Right lobe of liver (tissue), 6 donors: ENCODE measurements around the gene TOR1B. TPM values are rescaled to one million over a fixed set of nuclear protein-coding genes. Genes with fewer than 3 reads are reported as not detected.

ENCODE experiments used
- ATAC-seq, 4 donors: fragments of 200-7000 bp; cut with Tn5 transposase; one replicate each; pipeline ENCODE4 v1.9.1; 2020; ENCODE audit warnings: mild to moderate bottlenecking in 4 of 4, moderate library complexity in 4 of 4
- DNase-seq, 3 donors: peaks; one replicate each; pipeline ENCODE4 v3.0.0-alpha.2; 2020
- H3K27ac ChIP-seq, 3 donors: fragments of 200-600 bp; one replicate each; pipeline ENCODE4 v1.8.0; 2022
- H3K27me3 ChIP-seq, 2 donors: fragments of 200-600 bp; one replicate each; pipeline ENCODE4 v1.8.0; 2022
- H3K36me3 ChIP-seq, 4 donors: fragments of 200-600 bp; sonication (generic) in 1 of 4; one replicate each; pipeline versions ENCODE4 v1.5.1 to v1.8.0; 2017 to 2022; ENCODE audit warnings: control low read depth in 1 of 4
- H3K4me1 ChIP-seq, 4 donors: fragments of 200-600 bp; sonication (generic) in 1 of 4; one replicate each; pipeline versions ENCODE4 v1.5.1 to v1.8.0; 2017 to 2022; ENCODE audit warnings: control low read depth in 1 of 4
- H3K4me3 ChIP-seq, 3 donors: fragments of 200-600 bp; one replicate each; pipeline ENCODE4 v1.8.0; 2022
- H3K9me3 ChIP-seq, 4 donors: fragments of 200-600 bp; sonication (generic) in 1 of 4; one replicate each; pipeline versions ENCODE4 v1.5.1 to v1.8.0; 2017 to 2022; ENCODE audit warnings: control low read depth in 1 of 4
- POLR2A ChIP-seq: fragments of 450-650 bp; IDR thresholded peaks from one replicate; pipeline ENCODE4 v1.6.1; 2017; ENCODE audit warnings: antibody characterized with exemption, mild to moderate bottlenecking
- WGBS: methylation state at CpG from one replicate; pipeline ENCODE4 v1.1.6; 2018; ENCODE audit warnings: low coverage, low lambda C conversion rate; ENCODE audit not compliant: insufficient coverage; ENCODE audit errors: missing lambda C conversion rate; 5-methylcytosine and 5-hydroxymethylcytosine counted together
- intact Hi-C, 2 donors: fragments of 100-400 bp; cut with DNase I; formaldehyde crosslinking; loops; one replicate each; pipeline versions ENCODE4 v1.11.2 to v1.14.1; 2022
- total RNA-seq, 6 experiments: library from RNA; depleted of rRNA in 2 of 6; stranded (reverse); fragments of >200 nt in 2 of 6; fragmentation: NEBNext Ultra II Directional in 3 of 6; extraction: Animal tissue kit (Norgen Biotek cat#: 25700) in 3 of 6; gene quantifications; one replicate each; pipeline versions ENCODE4 v1.1.0 to v1.2.4, GENCODE V29; 2016 to 2023
- TF ChIP-seq, protein P1 (sequence below), 4 donors: fragments of 200-600 bp in 3 of 4; fragments of 450-650 bp in 1 of 4; IDR thresholded peaks; one replicate each; pipeline versions ENCODE4 v1.5.1 to v1.8.0; 2016 to 2022; ENCODE audit warnings: antibody characterized with exemption in 4 of 4, mild to moderate bottlenecking in 2 of 4
- donor health status: DM: no; HTN: yes; CAD: no.
- donor health status: DM: no; HTN: no; CAD: no.
- donor health status: DM: no; HTN: no; CAD: no.
- donor health status: DM: no; HTN: yes; CAD: no.
- donor health status: DM: no; HTN: yes; CAD: no.

Gene TOR1B
- total RNA-seq, 6 experiments from 2014 or later: 16.1 to 30.7 (median 18.9) TPM

DNA sequence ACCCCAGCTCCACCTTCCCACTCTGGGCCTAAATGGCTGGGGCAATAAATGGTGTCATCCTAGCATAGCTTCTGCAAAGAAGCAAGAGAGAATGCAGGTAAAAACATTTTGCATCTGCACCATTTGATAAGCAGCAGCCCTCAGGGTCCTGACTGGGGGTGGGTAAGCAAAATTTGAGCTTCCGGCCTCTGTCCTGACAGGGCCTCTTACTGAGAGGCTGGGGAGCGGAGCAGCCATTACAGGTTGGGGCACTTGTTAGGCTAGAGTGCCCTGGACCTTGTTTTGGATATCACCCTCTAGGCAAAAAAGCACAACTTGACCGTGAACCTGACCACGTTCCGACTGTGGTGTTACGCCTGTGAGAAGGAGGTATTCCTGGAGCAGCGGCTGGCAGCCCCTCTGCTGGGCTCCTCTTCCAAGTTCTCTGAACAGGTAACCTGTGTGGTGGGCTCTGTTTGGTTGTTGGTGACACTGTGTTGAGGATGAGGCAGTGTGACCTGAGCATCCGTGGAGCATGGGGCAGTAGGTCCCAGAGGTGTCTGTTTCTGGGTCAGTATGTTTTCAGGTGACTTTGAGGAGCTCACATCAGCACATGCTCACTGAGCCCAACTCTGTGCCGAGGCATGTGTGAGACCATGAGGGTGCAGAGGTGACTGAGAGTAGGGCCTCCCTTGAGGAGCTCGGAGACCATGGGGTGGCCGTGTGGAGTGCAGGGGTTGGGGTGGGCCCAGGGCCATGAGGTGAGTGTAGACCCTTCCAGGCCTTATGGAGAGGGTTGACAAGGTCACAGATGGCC is 55.4 kb downstream of the TOR1B start:
- TF ChIP-seq, protein P1, sequence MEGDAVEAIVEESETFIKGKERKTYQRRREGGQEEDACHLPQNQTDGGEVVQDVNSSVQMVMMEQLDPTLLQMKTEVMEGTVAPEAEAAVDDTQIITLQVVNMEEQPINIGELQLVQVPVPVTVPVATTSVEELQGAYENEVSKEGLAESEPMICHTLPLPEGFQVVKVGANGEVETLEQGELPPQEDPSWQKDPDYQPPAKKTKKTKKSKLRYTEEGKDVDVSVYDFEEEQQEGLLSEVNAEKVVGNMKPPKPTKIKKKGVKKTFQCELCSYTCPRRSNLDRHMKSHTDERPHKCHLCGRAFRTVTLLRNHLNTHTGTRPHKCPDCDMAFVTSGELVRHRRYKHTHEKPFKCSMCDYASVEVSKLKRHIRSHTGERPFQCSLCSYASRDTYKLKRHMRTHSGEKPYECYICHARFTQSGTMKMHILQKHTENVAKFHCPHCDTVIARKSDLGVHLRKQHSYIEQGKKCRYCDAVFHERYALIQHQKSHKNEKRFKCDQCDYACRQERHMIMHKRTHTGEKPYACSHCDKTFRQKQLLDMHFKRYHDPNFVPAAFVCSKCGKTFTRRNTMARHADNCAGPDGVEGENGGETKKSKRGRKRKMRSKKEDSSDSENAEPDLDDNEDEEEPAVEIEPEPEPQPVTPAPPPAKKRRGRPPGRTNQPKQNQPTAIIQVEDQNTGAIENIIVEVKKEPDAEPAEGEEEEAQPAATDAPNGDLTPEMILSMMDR (IDR thresholded peaks at IDR 0.05): no peak
- TF ChIP-seq POLR2A: no peak
- Histone ChIP-seq H3K9me3 (no peaks in the 10 kb centered on the region), H3K4me3 (no peak overlapping the region), H3K4me1 (no peaks in the 10 kb centered on the region), H3K36me3 (peaks cover 0 to 34% (median 2%) of the 10 kb centered on the region in 4 donors), H3K27ac (no peak overlapping the region), H3K27me3 (no peaks in the 10 kb centered on the region)
- WGBS: 63% methylated on average over 4 of the region's 11 CpGs
- no peak for DNase-seq
- no peak for ATAC-seq
- intact Hi-C loops: no loop called here

Other genes starting within 250 kb of the TOR1B start
- not detected for gene C9orf50, start 182.1 kb upstream of the TOR1B start, total RNA-seq
- gene NTMT1, start 177.0 kb upstream of the TOR1B start, total RNA-seq: 10 to 100 TPM; 15.6 to 28.3 (median 20.7) TPM
- 1 to 10 TPM; 4.5 to 9.5 (median 5.4) TPM for gene ASB6, start 161.0 kb upstream of the TOR1B start, total RNA-seq
- not detected for gene PRRX2, start 137.5 kb upstream of the TOR1B start, total RNA-seq
- gene PTGES, start 50.1 kb upstream of the TOR1B start, total RNA-seq: under 1 TPM in 2 of 6 experiments, not detected in 4; 0.15 to 0.24 TPM
- 10 to 100 TPM; 18.4 to 41.3 (median 23.0) TPM for gene TOR1A, start 21.0 kb downstream of the TOR1B start, total RNA-seq
- gene C9orf78, start 32.1 kb downstream of the TOR1B start, total RNA-seq: 10 to 100 TPM; 25.2 to 39.8 (median 33.5) TPM
- 10 to 100 TPM in 4 of 6 experiments, 1 to 10 TPM in 2; 7.5 to 14.0 (median 10.8) TPM for gene USP20, start 32.3 kb downstream of the TOR1B start, total RNA-seq
- 10 to 100 TPM; 11.7 to 27.1 (median 15.9) TPM for gene FNBP1, start 240.0 kb downstream of the TOR1B start, total RNA-seq